Osteoblast (primary cell): ENCODE measurements around the gene ZNF771. TPM values are rescaled to one million over a fixed set of nuclear protein-coding genes. Genes with fewer than 3 reads are reported as not detected.
A peak's percentile ranks its signal among the peaks of the same experiment; 100 is the strongest.

Source experiments
- DNase-seq: peaks from one replicate; pipeline ENCODE4 v3.0.0; 2011; ENCODE audit warnings: low spot score, mixed read lengths; ENCODE audit not compliant: insufficient read length; ENCODE audit errors: missing footprints
- H2AFZ ChIP-seq: 2 replicates; pipeline ENCODE4 v1.6.0; 2011; ENCODE audit warnings: mild to moderate bottlenecking, low read length
- H3K27ac ChIP-seq: 2 replicates; pipeline ENCODE4 v1.5.1; 2011; ENCODE audit warnings: mild to moderate bottlenecking, low read depth, low read length, moderate library complexity
- H3K27me3 ChIP-seq: 2 replicates; pipeline ENCODE4 v1.6.0; 2012; ENCODE audit warnings: mild to moderate bottlenecking, control low read depth, inconsistent platforms, low read length, moderate library complexity; ENCODE audit not compliant: insufficient read depth
- H3K36me3 ChIP-seq: 2 replicates; pipeline ENCODE4 v1.5.1; 2011; ENCODE audit warnings: mild to moderate bottlenecking, low read length, control low read depth, moderate library complexity; ENCODE audit not compliant: insufficient read depth
- H3K4me1 ChIP-seq: 2 replicates; pipeline ENCODE4 v1.5.1; 2011; ENCODE audit warnings: mild to moderate bottlenecking, low read length, control low read depth, moderate library complexity; ENCODE audit not compliant: insufficient read depth
- H3K4me2 ChIP-seq: 2 replicates; pipeline ENCODE4 v1.6.0; 2011; ENCODE audit warnings: mild to moderate bottlenecking, low read length; ENCODE audit not compliant: insufficient read depth
- H3K4me3 ChIP-seq: fragments of 200-600 bp; sonication (generic); 3 replicates; pipeline ENCODE4 v1.5.1; 2012; ENCODE audit warnings: mild to moderate bottlenecking, low read length, inconsistent platforms; ENCODE audit not compliant: insufficient read depth
- H3K79me2 ChIP-seq: 2 replicates; pipeline ENCODE4 v1.6.0; 2012; ENCODE audit warnings: mild to moderate bottlenecking, low read length, control low read depth, inconsistent platforms; ENCODE audit not compliant: insufficient read depth
- H3K9me3 ChIP-seq: 2 replicates; pipeline ENCODE4 v1.5.1; 2011; ENCODE audit warnings: low read depth, low read length, control low read depth
- H4K20me1 ChIP-seq: 2 replicates; pipeline ENCODE4 v1.6.0; 2012; ENCODE audit warnings: mild to moderate bottlenecking, low read length, control low read depth; ENCODE audit not compliant: insufficient read depth
- CTCF ChIP-seq: IDR thresholded peaks from 2 replicates; pipeline ENCODE4 v1.5.1; 2011; ENCODE audit warnings: mild to moderate bottlenecking, low read depth, low read length, moderate library complexity; ENCODE audit errors: extremely low read depth
- total RNA-seq: library from RNA; depleted of rRNA; stranded (reverse); fragments of >200 nt; gene quantifications from 2 replicates; pipeline ENCODE4 v1.2.3, GENCODE V29; 2012

Gene ZNF771
- total RNA-seq, 1 donor, result 14.8 TPM

GRCh38 chr16:30358990-30359870 lies 48.2 kb upstream of the ZNF771 start:
- peaks cover 55% of the 10 kb centered on the region for H3K36me3 ChIP-seq
- H3K79me2 ChIP-seq, result peaks cover 80% of the 10 kb centered on the region
- DNase-seq, result peak; percentile 57
- no peak for TF ChIP-seq CTCF
- no peaks in the 10 kb centered on the region for H3K9me3 ChIP-seq
- H3K4me2 ChIP-seq, result no peak overlapping the region
- no peak overlapping the region for H3K27ac ChIP-seq
- peaks cover 9% of the 10 kb centered on the region for H4K20me1 ChIP-seq
- H3K4me3 ChIP-seq, result no peak overlapping the region
- H2AFZ ChIP-seq, result no peak overlapping the region
- no peaks in the 10 kb centered on the region for H3K27me3 ChIP-seq
- peaks cover 21% of the 10 kb centered on the region for H3K4me1 ChIP-seq

- Histone ChIP-seq H2AFZ (no peak overlapping the region), H3K4me1 (peaks cover 20% of the 10 kb centered on the region), H3K27ac (no peak overlapping the region), H4K20me1 (peaks cover 11% of the 10 kb centered on the region), H3K27me3 (no peaks in the 10 kb centered on the region), H3K4me2 (no peak overlapping the region), H3K79me2 (peaks cover 80% of the 10 kb centered on the region), H3K9me3 (no peaks in the 10 kb centered on the region), H3K4me3 (no peak overlapping the region), H3K36me3 (peaks cover 59% of the 10 kb centered on the region)
- DNase-seq, result peak; percentile 21
- TF ChIP-seq CTCF, result no peak
Measured at GRCh38 chr16:30359871-30360170, 47.6 kb upstream of the ZNF771 start.

GRCh38 chr16:30361180-30361579 lies 46.2 kb upstream of the ZNF771 start:
- Histone ChIP-seq H3K27ac (no peak overlapping the region), H3K79me2 (peaks cover 83% of the 10 kb centered on the region), H3K36me3 (peaks cover 69% of the 10 kb centered on the region), H3K4me1 (peaks cover 11% of the 10 kb centered on the region), H3K27me3 (no peaks in the 10 kb centered on the region), H3K4me3 (no peak overlapping the region), H3K4me2 (no peak overlapping the region), H2AFZ (no peak overlapping the region), H4K20me1 (peaks cover 21% of the 10 kb centered on the region), H3K9me3 (no peaks in the 10 kb centered on the region)
- no peak for TF ChIP-seq CTCF
- DNase-seq, result no peak

GRCh38 chr16:30365200-30365599 lies 42.2 kb upstream of the ZNF771 start:
- no peak overlapping the region for H3K4me3 ChIP-seq
- peaks cover 33% of the 10 kb centered on the region for H3K36me3 ChIP-seq
- no peak for DNase-seq
- no peak overlapping the region for H2AFZ ChIP-seq
- peaks cover 49% of the 10 kb centered on the region for H4K20me1 ChIP-seq
- H3K27me3 ChIP-seq, result no peaks in the 10 kb centered on the region
- H3K79me2 ChIP-seq, result peaks cover 97% of the 10 kb centered on the region
- no peak for TF ChIP-seq CTCF
- H3K27ac ChIP-seq, result no peak overlapping the region
- no peak overlapping the region for H3K4me2 ChIP-seq
- H3K4me1 ChIP-seq, result peaks cover 18% of the 10 kb centered on the region
- no peaks in the 10 kb centered on the region for H3K9me3 ChIP-seq
